GM12874 (cell line): ENCODE results near the gene BBS2.

Experiments used
- TF ChIP-seq, protein P1 (sequence below): IDR thresholded peaks from 2 replicates; pipeline ENCODE4 v1.5.1; 2011; ENCODE audit warnings: low read depth, mild to moderate bottlenecking, control low read depth, low read length, moderate library complexity; ENCODE audit not compliant: insufficient read depth

Gene BBS2

DNA sequence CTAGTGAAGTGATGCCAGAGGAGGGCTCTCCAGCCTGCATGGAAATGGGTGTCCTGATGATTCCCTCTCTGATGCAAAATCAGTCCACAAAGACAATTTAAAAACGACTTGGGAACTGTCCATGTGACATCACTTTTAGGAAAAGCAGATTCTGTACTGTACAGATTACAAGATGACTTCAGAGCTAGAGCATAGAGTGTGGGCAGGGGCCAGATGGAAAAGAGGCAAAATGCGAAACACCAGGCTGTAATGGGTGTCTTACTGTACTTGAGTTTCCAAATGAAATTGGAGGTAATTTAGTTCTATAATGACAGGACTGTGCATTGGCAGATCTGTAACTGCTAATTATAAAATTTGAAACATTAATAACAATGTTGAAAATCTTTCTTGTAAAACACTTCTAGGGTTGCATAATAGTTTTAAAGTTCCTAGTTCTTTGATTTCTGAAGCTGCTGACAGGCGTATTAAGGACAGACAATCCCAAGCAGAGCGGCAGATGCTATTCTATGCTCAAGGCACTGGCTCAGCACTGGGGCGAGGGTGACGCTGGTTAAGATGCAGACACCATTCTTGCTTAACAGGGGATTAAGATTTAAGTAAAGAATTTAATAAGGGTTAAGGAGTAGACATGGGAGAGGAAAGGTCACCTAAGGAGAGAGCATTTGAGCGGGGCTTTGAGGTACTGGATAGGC, 38.9 kb downstream of the BBS2 start:
- TF ChIP-seq, protein P1, sequence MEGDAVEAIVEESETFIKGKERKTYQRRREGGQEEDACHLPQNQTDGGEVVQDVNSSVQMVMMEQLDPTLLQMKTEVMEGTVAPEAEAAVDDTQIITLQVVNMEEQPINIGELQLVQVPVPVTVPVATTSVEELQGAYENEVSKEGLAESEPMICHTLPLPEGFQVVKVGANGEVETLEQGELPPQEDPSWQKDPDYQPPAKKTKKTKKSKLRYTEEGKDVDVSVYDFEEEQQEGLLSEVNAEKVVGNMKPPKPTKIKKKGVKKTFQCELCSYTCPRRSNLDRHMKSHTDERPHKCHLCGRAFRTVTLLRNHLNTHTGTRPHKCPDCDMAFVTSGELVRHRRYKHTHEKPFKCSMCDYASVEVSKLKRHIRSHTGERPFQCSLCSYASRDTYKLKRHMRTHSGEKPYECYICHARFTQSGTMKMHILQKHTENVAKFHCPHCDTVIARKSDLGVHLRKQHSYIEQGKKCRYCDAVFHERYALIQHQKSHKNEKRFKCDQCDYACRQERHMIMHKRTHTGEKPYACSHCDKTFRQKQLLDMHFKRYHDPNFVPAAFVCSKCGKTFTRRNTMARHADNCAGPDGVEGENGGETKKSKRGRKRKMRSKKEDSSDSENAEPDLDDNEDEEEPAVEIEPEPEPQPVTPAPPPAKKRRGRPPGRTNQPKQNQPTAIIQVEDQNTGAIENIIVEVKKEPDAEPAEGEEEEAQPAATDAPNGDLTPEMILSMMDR: no peak

DNA sequence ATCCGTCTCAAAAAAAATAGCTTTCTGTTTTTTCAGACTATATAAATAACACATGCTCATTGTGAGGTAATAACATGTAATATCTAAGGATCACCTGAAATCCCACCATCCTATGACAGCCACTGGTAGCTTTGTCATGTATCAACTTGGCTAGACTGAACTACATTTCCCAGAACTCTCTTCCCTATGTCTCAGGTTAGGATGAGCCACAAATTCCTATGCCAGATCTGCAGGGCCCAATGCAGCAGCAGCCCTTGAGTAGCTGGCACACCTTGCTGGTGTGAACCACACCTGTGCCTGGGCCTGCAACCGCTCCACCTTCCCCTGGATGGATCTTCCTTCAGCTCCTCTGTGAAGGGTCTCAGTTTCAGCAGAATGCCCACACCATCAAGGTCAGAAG, 40.4 kb downstream of the BBS2 start:
- TF ChIP-seq, protein P1: no peak

- TF ChIP-seq, protein P1: no peak
Observed at GRCh38 chr16:56478281-56479049, 41.4 kb downstream of the BBS2 start.

DNA sequence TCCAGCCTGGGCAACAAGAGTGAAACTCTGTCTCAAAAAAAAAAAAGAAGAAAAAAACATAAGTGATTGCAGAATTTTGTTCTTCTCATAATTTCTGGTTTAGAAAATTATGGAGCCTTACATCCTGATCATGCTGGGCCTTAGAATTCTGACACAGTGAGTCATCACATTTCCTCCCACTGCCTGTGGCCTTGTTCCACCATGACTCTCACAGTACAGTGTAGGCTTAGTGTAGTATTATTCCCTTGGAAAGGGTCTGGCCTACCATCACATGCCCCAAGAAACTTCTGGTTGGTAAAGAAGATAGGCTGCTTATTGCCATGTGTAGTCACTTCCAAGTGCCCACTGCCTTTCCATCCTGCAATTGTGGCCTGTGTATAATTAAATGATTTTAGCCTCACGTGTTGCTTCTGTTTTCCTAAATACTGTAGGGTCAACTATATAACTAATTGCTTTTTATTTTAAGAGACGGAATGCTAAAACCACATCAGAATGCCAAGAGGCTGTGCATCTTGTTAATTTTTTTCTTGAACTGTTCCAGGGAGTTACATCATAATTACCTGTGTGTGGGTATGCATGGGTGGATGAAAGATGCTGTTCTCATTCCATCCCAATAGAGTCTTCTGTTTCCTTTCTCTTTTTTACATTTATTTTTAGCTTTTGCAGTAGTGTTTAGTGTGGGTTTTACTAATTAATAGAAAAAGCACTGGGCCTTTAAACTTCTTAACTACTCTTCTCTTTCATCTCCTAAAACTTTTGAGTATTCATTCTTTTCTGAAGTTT, 42.5 kb downstream of the BBS2 start:
- TF ChIP-seq, protein P1: no peak

- TF ChIP-seq, protein P1: no peak
Observed at GRCh38 chr16:56475201-56475600, 44.6 kb downstream of the BBS2 start.

DNA sequence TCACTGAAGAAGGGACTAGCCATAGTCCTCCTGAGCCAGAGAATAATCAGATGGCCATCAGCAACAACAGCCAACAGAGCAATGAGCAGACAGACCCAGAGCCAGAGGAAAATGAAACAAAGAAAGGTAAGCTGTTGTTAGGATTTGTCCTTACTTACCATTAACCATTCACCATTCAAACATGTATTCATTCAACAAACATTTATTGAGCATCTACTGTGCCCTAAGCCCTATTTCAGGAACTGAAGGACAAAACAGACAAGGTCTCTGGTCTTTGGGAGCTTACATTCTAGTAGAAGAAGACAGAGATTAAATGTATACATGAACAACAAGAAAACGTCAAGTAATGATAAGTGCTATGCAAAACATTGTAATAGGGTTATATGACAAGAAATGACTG, 49.2 kb downstream of the BBS2 start:
- TF ChIP-seq, protein P1: no peak

- TF ChIP-seq, protein P1: no peak
Observed at GRCh38 chr16:56470232-56470631, 49.6 kb downstream of the BBS2 start.
